NCI-H1417 (cell line): ENCODE results near the gene DCPS.
A peak's percentile ranks its signal among the peaks of the same experiment; 100 is the strongest.
"Not testable (repeated sequence)": the region's sequence is repeated elsewhere in the genome, so short reads cannot be mapped to it uniquely, and the experiment has no call there.

Source experiments
- DNase-seq, 3 experiments: peaks; one replicate each; lab custom pipeline; 2025; lab: John Stamatoyannopoulos, UW

The DCPS gene, protein sequence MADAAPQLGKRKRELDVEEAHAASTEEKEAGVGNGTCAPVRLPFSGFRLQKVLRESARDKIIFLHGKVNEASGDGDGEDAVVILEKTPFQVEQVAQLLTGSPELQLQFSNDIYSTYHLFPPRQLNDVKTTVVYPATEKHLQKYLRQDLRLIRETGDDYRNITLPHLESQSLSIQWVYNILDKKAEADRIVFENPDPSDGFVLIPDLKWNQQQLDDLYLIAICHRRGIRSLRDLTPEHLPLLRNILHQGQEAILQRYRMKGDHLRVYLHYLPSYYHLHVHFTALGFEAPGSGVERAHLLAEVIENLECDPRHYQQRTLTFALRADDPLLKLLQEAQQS

DNA sequence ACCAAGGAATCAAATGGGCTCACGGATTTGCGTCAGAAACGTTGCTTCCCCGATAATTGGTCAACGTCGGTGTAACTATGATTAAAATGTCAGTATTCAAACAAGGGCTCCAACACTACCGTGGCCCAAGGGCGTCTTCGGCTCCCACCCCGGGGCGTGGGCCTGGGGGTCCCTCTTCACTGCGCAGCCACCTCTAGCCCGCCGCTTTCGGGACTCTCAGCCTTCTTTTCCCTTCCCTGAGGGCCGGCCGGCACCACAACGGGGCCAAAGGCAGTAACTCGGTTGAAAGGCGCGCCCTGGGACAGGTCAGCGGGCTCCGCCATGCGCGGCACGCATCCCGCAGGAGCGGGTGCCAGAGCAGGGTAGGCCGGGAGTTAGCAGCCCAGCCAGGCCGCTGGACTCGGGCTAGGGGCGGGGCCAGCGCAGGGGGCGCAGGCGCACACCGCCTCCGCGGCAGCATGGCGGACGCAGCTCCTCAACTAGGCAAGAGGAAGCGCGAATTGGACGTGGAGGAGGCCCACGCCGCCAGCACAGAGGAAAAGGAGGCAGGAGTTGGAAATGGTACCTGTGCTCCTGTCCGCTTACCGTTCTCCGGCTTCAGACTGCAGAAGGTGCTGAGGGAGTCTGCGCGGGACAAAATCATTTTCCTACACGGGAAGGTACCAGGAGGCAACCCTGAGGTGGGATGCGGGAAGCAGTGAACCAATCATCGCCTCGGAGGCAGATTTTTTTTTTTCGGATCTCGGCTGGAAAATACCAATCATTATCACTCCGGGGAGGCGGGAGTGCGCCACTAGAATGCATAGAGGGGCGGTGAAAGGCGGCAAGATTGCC lies at the start of gene DCPS:
Gene DCPS, plus strand, starts transcription at position 438 of the 834 bp plus-strand sequence. Its CDS starts 21 bp downstream, at position 459.
- peak; percentile 86 to 99 (median 99) for DNase-seq

DNA sequence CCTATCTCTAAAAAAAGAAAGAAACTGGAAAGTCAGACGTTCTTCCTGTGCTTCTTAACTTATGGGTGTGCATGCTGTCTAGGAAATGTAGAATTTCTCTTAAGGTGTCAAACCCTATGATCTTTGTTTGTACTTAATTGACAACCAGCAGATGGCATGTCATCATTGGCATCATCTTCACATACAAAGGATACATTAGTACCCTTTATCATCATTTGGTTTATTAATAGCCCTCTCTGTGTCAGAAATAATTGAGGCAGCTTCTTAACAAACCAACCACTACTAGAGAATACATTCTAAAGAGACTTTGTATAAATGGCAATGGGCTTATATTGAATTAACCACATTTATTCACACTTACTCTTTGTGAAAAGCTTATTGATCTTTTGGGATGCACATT lies 49.0 kb upstream of the DCPS start:
- DNase-seq: no peak

DNA sequence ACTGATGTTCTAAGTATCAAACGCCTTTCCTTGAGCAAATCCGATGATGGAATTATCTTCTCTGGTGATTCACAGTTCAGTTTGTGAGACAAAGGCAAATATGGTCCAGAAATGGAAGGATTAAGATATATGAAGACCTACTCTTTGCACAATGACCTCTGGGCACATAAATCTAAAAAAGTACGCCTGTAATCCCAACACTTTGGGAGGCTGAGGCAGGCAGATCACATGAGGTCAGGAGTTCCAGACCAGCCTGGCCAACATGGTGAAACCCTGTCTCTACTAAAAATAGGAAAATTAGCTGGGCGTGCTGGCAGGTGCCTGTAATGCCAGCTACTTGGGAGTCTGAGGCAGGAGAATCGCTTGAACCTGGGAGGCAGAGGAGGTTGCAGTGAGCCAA lies 48.4 kb upstream of the DCPS start:
- DNase-seq: not testable (repeated sequence)

DNA sequence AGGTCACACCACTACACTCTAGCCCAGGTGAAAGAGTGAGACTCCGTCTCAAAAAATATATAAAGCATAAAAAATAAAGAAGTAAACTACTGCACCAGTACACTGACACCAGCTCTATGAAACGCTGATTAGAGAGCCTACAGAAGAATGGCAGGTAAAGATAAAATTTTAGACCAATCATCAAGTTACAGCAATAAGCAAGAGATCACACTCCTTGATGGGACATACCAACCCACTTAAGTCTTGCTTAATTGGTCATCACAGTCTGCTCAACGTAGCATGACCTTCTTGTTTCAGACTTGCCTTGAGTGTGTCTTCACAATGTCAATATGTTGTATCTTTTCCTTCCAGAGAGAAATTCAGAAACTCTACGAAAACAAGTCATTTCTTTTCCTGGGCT lies 47.6 kb upstream of the DCPS start:
- DNase-seq: no peak

DNA sequence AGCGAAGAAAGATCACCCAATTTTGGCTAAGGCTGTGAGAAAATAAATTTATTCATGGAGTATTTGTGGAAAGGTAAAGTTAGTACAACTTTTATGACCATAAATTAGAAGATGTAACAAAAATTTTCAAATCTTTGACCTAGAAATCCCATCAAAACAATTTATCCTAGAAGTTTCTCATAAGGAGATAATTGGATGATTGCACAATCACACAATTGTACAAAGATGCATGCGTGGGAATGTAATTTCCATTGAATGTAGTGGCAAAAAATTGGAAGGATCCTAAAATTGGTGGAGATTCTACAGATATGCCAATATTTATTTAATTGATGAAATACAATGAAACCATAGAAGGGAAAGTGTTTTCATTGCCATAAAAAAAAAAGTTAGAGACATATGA lies 46.7 kb upstream of the DCPS start:
- DNase-seq: no peak

DNA sequence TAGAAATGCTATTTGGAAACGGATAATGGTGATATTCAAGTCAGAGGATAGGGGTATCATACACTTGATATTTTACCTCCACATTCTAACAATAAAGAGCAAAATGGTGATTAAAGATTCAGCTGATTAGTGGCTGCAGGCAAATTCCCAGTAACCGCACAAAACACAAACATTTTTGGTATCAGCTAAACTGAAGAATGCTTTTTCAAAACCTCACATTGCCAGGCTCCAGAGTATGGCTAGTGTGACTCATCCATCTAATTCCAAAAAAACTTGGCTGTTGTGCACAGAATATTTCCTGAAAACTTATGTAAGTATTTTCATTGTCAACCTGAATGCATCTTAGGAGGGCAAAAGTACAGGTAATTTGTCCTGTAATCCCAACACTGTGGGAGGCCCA lies 46.1 kb upstream of the DCPS start:
- DNase-seq: no peak

DNA sequence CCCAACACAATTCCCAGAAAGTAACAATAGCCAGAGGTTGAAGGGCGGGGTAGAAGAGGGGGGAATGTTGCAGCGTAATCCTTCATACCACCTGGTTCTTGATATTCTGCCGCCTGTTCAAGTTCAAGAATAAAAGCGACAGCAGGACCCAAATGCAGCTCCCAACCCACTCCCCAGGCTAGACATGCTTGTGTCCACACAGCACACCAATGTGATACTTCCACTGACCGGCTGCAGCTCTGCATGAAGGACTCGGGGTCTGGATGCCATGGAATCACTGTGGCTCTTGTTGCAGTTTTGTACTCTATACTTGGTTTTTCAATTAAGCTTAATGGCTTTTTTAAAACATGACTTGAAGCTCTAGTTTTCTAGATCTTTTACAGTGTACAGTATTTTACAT lies 41.6 kb upstream of the DCPS start:
- DNase-seq: no peak

DNA sequence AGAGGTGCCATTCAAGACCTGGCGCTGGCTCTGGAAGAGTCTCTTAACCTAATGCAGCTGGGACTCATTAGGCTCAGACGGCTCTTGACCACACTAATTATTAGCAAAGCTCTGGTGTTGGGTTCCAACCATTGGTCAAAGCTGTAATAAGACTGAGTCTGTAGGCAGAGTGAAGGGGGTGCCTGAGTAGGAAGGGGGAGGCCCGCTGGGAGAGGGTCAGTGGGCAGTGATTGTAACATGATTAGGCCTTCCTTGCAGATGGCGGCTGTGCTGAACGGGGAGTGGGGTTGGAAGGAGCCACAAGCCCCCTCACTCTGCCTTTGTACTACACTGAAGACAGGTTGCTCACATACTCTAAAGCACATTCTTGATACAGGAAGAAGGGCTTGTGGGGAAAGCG lies 40.4 kb upstream of the DCPS start:
- DNase-seq: no peak

DNA sequence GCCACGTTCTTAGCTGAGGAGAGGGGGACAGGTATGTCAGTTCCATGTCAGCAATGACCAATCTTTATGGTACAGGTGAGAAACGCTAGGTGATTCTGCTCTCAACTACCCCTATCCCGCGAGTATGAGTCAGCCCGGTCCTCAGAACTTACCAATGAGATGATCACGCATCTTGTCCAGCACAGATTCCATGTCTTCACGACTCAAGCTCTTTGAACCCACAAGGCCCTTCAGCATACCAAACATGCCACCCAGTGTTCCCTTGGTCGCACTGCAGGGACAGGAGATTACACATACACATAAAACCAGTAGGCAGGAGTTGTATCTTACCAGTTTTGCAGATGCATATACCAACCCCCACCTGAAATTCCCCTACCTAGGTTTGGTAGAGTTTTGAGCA lies 38.0 kb upstream of the DCPS start:
- no peak for DNase-seq

DNA sequence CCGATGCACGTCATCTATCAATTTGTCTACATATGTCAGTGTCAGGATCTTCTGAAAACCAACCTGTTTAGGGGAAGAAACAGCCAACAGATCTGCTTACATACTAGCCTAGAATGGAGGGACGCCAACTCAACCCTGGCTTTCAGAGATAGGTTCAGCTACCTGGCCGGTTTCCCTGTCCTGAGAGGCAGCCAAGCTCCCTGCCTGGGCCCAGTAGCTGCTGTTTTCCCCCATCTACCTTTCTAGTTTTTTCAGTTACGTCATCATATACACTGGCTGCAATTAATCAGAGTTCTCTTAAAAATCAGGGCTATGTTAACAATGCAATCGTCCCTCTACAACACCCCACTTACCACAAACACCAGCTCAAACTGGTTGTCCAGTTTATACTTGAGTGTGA lies 36.2 kb upstream of the DCPS start:
- DNase-seq: no peak

DNA sequence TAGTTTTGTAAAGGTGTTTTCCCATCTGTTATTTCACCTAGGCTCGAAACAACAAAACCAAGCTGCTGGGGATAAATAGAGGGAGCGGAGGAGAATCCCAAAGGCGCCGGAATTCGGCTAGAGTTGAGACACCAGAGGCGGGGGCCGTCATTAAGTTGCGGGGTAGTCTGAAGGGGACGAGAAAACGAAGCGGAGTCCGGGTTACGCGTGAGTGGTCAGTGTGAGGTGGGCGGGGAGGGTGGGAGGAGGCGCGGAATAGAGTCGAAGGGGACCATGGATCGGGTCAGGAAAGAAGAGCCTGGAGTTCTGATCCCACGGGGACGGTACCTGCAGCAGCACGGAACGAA lies 35.5 kb upstream of the DCPS start:
- DNase-seq: no peak

DNA sequence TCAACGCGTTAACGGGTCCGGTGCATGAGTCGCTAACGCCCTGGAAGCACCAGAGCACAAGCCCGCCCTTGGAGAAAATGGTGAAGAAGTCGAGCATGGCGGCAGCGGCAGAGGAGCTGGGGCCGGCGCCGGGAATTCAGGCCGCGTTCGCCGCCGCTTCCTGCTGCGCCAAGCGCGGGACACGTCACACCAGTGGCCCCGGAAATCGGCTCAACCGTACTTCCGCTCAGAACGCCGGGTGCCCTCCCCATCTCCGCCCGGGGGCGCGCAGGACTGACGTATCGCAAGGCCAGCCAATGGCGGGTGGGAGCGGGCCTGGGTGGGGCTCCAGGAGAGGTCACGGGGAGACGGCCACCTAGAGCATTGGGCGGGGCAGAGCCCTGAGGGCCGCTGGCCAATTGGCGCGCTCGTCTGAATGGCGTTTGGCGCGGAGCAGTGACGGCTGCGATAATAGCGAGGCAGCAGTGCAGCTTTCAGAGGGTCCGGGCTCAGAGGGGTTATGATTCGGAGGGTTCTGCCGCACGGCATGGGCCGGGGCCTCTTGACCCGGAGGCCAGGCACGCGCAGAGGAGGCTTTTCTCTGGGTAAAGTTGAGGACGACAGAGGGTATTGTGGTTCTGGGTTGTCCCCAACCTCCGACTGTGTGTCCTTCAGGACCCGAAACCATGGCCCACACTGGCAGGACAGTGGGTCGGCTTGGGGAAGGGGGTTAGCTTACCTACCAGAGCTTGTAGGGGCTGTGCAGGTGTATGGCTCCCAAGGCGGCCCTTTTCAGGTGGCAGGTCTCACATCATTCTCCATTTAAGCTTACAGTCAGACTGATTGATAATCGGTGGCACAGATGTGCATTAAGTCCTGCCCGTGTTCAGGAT lies 34.9 kb upstream of the DCPS start, which contains the start of the genes FOXRED1 and SRPRA:
Gene FOXRED1, plus strand, starts transcription at position 447 of the 872 bp plus-strand sequence. Its CDS starts 53 bp downstream, at position 500.
Gene SRPRA, minus strand, starts transcription at position 188 of the 872 bp plus-strand sequence. Its CDS starts 91 bp downstream, at position 97.
- DNase-seq: peak; percentile 99 to 100 (median 99)

DNA sequence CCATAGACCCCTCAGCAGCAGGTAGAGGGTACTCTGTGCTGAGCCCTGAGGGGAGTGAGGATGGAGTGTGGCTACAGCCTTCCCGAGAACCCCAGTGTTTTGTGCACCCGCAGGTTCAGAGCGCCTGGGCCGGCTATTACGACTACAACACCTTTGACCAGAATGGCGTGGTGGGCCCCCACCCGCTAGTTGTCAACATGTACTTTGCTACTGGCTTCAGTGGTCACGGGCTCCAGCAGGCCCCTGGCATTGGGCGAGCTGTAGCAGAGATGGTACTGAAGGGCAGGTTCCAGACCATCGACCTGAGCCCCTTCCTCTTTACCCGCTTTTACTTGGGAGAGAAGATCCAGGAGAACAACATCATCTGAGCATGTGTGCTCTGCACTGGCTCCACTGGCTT lies 26.5 kb upstream of the DCPS start:
- DNase-seq: no peak

DNA sequence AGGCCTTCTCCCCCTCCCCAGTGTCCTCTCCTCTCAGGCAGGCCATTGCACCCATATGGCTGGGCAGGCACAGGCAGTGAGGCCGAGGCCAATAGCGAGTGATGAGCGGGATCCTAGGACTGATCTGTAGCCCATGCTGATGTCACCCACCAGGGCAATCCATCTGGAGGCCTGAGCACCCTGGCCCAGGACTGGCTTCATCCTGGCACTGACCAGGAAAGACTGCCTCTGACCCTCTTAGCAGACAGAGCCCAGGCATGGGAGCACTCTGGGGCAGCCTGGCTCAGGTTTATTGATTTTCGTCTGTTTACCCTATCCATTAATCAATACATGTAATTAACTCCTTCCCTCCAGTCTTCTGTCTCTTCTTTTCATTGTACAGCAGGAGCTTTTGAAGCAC lies 26.1 kb upstream of the DCPS start:
- DNase-seq: no peak

DNA sequence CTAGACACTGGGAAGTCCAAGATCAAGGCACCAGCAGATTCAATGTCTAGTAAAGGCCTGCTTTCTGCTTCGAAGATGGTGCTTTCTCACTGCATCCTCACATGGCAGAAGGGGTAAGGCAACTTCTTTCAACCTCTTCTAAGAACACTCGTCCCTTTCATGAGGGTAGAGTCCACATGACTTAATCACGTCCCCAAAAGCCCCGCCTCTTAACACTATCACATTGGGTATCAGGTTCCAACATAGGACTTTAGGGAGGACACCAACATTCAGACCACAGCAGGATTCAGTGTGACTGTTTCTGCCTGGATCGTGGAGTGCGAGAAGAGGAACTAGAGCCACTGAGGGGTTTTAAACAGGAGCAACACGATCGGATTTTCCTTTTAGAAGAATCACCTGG lies 24.7 kb upstream of the DCPS start:
- DNase-seq: no peak

DNA sequence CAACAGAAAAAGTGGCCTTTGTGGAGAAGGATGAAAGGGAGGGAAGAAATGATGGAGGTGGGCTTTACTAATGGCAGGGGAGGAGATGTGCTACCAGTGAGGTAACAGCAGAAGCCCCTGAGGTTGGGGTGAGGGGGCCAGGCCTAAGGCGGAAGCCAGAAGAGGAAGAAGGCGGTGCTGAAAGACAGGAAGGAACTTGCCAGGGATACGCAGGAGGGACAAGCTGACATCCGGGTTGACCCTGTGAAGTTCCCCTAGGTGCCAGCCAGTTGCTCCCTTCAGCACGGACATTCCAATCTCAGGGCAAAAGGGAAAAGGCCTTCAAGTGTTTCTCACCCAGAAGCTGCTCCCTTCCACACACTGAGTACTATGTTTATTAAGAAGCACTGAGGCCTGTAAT lies 23.3 kb upstream of the DCPS start:
- DNase-seq: no peak

DNA sequence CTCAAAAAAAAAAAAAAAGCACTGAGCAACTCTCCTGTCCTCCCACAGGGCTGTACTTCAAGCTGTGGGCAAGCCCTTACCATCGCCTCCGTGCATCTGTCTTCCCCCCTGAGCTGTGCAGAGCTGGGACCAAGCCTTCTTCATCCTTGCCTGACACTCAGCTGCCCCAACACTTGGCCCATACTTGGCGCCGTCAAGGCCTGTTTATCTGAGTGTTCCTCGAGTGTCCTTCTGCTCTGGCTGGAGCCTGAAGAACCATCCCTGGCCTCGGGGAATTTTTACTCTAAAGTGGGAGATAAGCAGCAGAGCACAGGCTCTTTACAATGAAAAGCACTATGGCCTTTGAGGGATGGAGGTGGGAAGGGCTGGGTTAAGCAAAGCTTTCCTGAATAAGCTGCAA lies 22.6 kb upstream of the DCPS start:
- peak in 1 of 3 experiments; percentile 72 for DNase-seq

DNA sequence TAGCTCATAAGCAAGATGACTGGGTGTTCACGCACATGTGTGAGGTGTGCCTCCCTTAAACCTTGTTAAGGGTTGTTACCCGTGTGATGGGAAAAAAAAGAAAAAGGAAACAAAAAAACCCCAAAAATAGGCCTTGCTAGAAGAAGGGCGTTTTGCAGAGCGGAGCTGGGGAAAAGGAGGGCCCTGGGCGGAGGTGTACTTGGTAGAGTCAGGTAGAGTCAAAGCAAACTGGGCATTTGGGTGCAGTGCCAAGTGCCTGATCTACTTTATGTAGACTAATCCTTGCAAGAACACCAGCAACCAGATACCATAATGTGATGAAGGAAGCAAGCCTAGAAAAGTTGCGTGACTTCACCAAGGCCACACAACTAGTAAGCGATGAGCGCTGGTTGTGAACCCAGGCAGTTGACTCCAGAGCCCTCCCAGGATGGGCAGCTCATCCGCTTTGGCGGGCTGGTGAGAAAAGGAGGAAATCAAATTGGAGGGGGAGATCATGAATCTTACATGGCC lies 22.1 kb upstream of the DCPS start:
- no peak for DNase-seq

DNA sequence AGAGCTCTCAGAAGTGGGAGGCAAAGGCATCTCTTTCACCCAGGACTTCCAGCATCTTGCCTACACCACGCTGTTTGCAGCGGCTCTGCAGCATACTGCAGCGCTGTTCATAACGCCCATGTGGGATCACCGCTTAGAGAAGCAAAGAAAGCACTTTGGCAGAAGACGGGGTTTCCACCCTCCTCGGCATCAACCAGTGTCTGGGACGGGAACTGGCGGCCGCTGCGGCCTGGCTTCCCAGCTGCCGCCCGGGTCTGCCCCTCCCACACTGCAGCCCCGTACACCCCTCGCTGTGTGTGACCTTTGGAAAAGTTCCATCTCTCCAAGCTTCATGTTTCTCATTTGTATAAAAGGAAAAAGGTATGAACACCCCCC lies 21.5 kb upstream of the DCPS start:
- peak; percentile 26 to 86 (median 83) for DNase-seq

DNA sequence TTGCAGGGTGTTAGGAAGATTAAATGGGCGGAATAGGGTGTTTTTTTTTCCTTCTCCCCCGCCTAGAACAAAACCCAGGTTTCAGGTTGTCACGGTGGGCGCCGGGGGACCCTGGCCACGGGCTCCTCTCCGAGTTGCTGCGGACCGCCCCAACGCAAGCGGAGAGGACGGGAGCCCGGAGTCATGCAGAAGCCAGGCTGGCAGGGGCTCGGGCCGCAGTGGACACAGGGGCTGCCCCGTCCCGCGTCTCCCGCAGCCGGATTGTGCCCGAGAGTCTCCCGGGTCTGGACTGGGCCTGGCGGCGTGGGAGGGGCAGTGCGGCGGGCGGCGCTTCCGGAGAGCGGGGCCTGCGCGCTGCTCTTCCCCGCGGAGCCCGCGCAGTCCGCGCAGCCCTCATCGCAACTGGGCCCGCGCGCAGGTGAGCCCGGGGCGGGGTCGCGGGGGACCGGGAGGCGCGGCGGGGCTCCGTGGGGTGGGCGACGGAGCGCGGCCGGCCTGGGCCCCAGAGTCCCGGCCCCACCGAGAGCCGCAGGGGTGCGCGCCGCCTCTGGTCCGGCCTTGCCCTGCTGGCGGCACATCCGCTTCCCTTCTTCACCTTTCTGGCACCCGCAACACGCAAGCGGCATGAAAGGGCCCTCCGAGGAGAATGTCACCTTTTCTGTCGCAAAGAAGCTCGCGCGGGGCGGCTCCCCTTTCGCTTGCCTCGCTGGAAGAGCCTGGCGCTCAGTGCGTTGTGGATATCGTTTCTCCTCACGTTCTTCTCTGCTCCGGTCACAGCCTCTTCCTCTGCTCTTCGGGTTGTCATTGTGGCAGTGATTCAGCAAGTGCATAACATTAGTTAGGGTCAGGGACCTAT lies 20.9 kb upstream of the DCPS start, which contains the start of gene TIRAP:
Gene TIRAP, plus strand, starts transcription at position 358 of the 856 bp plus-strand sequence. CDS start 7,802 bp downstream, outside the sequence.
- peak; percentile 32 to 91 (median 86) for DNase-seq

DNA sequence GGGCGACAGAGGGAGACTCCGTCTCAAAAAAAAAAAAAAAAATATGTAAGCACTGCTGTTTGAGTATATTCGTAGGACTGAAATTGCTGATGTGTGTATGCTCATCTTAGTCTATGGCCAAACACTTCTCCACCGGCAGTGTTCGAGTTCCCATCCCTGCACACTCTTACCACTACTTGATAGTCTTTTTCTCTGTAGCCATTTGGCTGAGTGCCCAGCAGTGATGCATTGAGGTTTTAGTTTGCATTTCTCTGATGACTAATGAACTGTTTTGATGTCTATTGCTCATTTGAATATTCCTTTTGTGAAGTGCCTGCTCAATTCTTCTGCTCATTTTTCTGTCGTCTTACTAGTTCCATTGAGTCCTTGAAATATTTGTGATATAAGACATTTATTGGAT lies 19.0 kb upstream of the DCPS start:
- DNase-seq: peak; percentile 30 to 72 (median 64)
